SKM-1 treated with dmso at 0.1 percent for 144 hours (cell line): Measurements from ENCODE around the gene CYBB.

Experiments
- DNase-seq: peaks from one replicate; lab custom pipeline; 2025; ENCODE audit not compliant: unreplicated experiment; lab: John Stamatoyannopoulos, UW

CYBB gene

GRCh38 chrX:37830371-37830770 lies 50.5 kb downstream of the CYBB start:
- DNase-seq = no peak

DNA sequence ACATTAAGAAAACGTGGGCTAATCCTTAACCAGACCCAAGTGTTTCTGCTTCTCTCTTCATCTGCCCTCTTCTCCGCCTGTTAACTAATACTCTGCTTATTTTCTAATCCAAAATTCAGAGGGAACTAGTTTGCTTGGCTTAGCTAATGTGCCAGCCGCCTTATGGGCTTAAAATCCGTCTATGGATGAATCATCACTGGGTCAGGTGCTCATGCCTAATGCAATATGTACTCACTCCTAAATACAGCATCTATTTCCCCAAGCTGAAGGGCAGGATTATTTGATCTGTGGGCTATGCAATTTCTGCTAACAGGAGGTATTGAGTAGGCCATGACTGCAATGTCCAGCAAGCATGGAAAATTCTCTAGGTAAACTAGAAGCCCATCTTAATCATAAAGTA lies 55.1 kb downstream of the CYBB start:
- no peak for DNase-seq

DNA sequence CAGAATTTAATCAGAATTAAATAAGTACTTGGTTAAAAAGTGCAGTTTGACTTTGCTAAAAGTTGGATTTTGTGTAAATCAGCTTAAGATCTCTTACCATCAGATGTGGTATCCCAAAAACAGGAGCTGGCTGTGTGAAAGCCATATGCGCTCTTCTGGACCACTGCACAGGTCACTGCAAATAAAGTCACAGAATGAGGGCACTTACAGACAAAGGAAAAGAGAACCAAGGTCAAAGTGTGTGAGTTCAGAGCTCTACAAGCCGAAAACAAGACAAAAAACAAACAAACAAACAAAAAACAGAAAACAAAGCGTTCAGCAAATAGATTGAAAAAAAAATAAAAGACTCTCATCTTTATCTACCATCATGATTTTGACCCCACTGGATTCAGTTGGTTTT lies 61.1 kb downstream of the CYBB start:
- DNase-seq = no peak

DNA sequence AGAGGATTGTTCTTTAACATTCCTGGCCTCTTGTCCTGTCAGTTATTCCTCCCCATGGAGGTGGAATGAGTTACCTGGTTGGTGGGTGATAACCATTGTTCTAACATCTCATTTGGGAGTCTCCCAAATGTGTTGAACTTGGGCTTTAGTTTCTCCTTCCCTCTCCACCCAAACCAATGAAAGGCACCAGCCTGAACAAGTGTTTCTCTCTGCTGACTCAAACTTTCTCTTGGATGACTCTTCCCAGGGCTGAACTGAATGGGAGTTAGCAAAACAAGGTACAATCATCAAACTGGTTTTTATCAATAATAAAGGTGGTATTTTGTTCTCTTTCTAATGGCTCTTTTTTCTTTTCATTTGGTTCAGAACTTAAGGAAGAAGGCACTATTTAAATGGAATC lies 64.8 kb downstream of the CYBB start:
- DNase-seq = no peak

DNA sequence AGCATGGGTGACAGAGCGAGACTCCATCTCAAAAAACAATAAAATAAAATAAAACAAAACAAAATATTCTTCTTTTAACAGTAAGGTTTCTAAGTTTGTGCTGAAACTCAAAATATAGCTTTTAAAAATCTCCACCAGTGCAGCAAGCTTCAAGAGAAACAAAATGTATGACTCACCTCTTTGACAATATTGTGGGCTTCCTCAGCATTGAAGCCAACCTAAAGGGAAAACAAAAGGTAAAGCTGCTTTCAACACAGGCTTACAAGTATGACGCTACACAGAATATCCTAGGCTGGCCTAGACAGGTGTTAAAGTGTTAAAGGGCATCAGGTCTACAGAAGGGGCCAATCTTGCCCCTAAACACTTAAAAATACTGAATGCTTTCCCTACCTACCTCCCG lies 66.3 kb downstream of the CYBB start:
- DNase-seq = no peak

DNA sequence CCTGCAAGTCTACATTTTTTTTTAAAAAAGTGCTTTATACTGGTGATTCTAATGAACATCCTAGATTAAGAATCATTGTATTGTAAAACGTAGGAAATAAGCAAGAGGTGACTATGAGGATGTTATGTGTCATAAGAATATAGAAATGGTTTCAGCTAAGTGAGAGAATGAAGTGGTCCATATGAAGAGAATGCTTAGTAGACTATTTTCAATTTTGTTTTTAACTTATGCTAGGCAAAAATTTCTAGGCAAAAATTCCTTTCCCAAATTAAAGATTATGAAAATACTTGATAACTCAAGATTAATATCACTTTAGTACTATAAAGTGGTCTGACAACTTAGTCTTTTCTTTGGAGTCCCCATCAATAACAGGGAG lies 66.7 kb downstream of the CYBB start:
- DNase-seq = no peak

GRCh38 chrX:37846934-37847732 lies 67.3 kb downstream of the CYBB start, which contains the start of gene DYNLT3:
TSS of gene DYNLT3 (minus strand) at chrX:37847571. CDS start at chrX:37847510, 61 bp downstream.
- DNase-seq = peak; percentile 59

DNA sequence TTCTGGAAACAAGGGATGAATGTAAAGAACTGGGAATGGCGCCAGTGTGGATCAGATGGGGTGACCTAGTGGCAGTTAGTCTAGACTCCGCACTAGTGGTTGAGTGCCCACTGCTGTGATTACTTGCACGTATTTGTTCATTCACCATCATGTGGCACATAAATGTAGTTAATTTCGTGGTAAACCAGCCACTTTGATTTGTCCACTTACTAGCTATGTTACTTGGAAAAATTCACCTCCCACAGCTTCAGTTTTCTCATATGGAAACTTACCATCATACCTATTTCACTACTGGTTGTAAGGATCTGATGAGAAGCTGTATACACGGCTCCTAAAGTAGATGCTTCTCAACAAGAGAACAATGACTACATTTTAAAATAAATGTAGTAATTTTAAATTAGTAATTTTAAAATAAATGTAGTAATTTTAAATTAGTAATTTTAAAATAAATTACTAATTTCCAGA lies 67.9 kb downstream of the CYBB start:
- DNase-seq = no peak

GRCh38 chrX:37854148-37854547 lies 74.3 kb downstream of the CYBB start:
- no peak for DNase-seq

GRCh38 chrX:37854748-37855147 lies 74.9 kb downstream of the CYBB start:
- DNase-seq = no peak

DNA sequence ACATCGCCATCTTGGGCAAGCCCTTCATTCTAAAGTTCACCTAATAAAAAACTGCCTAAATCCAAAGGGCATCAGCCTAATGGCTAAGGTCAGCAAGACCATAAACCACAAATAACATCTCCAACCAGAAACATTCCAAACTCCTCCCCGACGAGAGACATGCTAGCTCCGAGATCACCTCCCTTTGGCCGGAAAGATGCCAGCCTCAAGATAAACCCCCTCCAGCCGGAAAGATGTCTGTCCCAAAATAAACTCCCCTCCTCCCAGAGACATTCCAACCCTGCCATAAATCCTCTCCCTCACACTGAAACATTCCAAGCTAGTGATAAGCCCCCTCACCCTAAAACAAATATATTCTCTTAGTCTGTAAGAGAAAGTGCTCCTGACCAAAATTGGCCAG lies 80.9 kb downstream of the CYBB start:
- no peak for DNase-seq

- no peak for DNase-seq
These were observed 83.0 kb downstream of the CYBB start for GRCh38 chrX:37862851-37863250.
